Amniotic epithelial cell (primary cell): ENCODE data around the gene SGF29.
"Not testable (repeated sequence)": the region's sequence is repeated elsewhere in the genome, so short reads cannot be mapped to it uniquely, and the experiment has no call there.

Experiments used
- DNase-seq: peaks from one replicate; pipeline ENCODE4 v3.0.0-alpha.2; 2010; ENCODE audit warnings: low read depth

The SGF29 gene

GRCh38 chr16:28566233-28566925 is 12.7 kb downstream of the SGF29 start:
- DNase-seq: not testable (repeated sequence)

- DNase-seq: no peak
Measured at GRCh38 chr16:28567292-28567691, 13.6 kb downstream of the SGF29 start.

- DNase-seq: peak; percentile 82
Measured at GRCh38 chr16:28569021-28569420, 15.3 kb downstream of the SGF29 start.

GRCh38 chr16:28569968-28570752 is 16.4 kb downstream of the SGF29 start:
- DNase-seq: no peak

- DNase-seq: peak; percentile 24
Measured at GRCh38 chr16:28572696-28573510, 19.2 kb downstream of the SGF29 start.

GRCh38 chr16:28573738-28574718 is 20.3 kb downstream of the SGF29 start:
- DNase-seq: no peak

GRCh38 chr16:28574925-28575324 is 21.2 kb downstream of the SGF29 start:
- DNase-seq: no peak

GRCh38 chr16:28575446-28576109 is 21.9 kb downstream of the SGF29 start:
- DNase-seq: no peak

- DNase-seq: no peak
Measured at GRCh38 chr16:28580726-28581315, 27.1 kb downstream of the SGF29 start.

GRCh38 chr16:28585674-28586073 is 32.0 kb downstream of the SGF29 start:
- DNase-seq: no peak

GRCh38 chr16:28586466-28586865 is 32.7 kb downstream of the SGF29 start:
- DNase-seq: no peak

- no peak for DNase-seq
Measured at GRCh38 chr16:28587386-28587785, 33.7 kb downstream of the SGF29 start.

GRCh38 chr16:28589069-28589468 is 35.3 kb downstream of the SGF29 start:
- DNase-seq: no peak

- no peak for DNase-seq
Measured at GRCh38 chr16:28589930-28590329, 36.2 kb downstream of the SGF29 start.

GRCh38 chr16:28590384-28591340 is 36.9 kb downstream of the SGF29 start:
- no peak for DNase-seq

GRCh38 chr16:28591355-28591754 is 37.6 kb downstream of the SGF29 start:
- DNase-seq: no peak

- DNase-seq: no peak
Measured at GRCh38 chr16:28592511-28592910, 38.8 kb downstream of the SGF29 start.

GRCh38 chr16:28592979-28593553 is 39.3 kb downstream of the SGF29 start:
- DNase-seq: no peak

GRCh38 chr16:28595451-28595850 is 41.7 kb downstream of the SGF29 start:
- DNase-seq: not testable (repeated sequence)
